ENCODE data around the gene CBFB. TPM values are rescaled to one million over a fixed set of nuclear protein-coding genes. Genes with fewer than 3 reads are reported as not detected.

The CBFB gene
- total and polyA plus RNA-seq, 5 donors from 2014 or later = 60.9 to 108 (median 83.6) TPM

DNA sequence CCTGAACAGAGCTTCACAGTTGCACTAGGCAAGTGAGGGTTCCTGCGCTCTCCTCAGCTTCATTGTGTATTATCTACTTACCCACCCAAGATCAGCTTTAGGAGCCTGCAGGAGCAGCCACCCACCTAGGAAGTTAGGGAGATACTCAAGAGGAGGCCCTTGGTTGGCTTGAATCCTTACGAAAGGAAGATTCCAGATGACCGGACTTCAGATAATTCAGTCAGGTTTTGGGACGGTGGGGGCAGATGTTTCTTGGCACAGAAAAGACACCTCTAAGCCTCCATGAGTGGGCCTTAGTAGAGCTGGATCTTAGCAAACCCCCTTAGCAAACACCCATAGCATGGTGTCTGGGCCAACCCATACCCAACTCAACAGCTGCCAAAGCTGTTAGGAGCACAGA, 2.4 kb upstream of the CBFB start:
- Mint-ChIP-seq H3K4me3 (peak overlapping the region in 1 of 4 donors; percentile 87), H3K9me3 (no peaks in the 10 kb centered on the region), H3K27ac (no peak overlapping the region), H3K27me3 (no peaks in the 10 kb centered on the region), H3K4me1 (peaks cover 5 to 31% (median 20%) of the 10 kb centered on the region in 4 donors), H3K36me3 (no peaks in the 10 kb centered on the region)
- ATAC-seq (ENCODE audit: low read depth in 2 of 2) (no peak), DNase-seq (no peak)
- no peaks in the 10 kb centered on the region for H3K9me3 ChIP-seq (ENCODE audit: control insufficient read depth in 2 of 2, low read length in 2 of 2)
- no peak overlapping the region for H3K4me3 ChIP-seq (ENCODE audit: low read depth, low read length)
- H3K27me3 ChIP-seq (ENCODE audit: control insufficient read depth, insufficient read depth, low read length) = no peaks in the 10 kb centered on the region
- H3K27ac ChIP-seq (ENCODE audit: insufficient read depth, low read length, poor library complexity, severe bottlenecking) = no peak overlapping the region
- no peaks in the 10 kb centered on the region for H3K36me3 ChIP-seq (ENCODE audit: control insufficient read depth, insufficient read depth, low read length)
- H3K4me1 ChIP-seq (ENCODE audit: control insufficient read depth, insufficient read depth, low read length, poor library complexity, severe bottlenecking) = peaks cover 24% of the 10 kb centered on the region

DNA sequence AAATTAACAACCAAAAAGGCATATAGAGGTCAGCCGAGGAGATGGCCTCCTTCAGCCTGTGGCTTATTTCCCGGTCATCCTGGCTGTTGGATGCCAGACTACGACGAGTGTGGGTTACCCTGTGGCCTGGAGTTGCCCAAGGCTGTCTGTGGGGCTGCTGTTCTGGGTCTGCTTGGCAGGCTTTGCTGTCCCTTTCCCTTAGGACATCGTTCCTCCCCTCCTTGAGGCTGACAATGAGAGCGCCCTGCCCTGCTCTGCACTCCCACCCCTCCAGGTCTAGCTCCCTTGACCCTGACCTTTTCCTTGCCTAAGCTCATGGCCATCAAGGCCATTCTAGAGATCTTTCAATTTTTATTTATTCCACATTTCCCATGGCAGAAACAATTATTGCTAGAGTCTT, 1.9 kb upstream of the CBFB start:
- Mint-ChIP-seq H3K27me3 (no peaks in the 10 kb centered on the region), H3K9me3 (no peaks in the 10 kb centered on the region), H3K4me3 (peak overlapping the region; percentile 26 to 87 (median 44)), H3K4me1 (peaks cover 5 to 35% (median 25%) of the 10 kb centered on the region in 4 donors), H3K36me3 (peaks cover 3% of the 10 kb centered on the region), H3K27ac (peak overlapping the region in 2 of 3 donors; percentile 37 to 78)
- H3K27ac ChIP-seq (ENCODE audit: insufficient read depth, low read length, poor library complexity, severe bottlenecking) = no peak overlapping the region
- no peaks in the 10 kb centered on the region for H3K36me3 ChIP-seq (ENCODE audit: control insufficient read depth, insufficient read depth, low read length)
- H3K4me3 ChIP-seq (ENCODE audit: low read depth, low read length) = no peak overlapping the region
- no peaks in the 10 kb centered on the region for H3K9me3 ChIP-seq (ENCODE audit: control insufficient read depth in 2 of 2, low read length in 2 of 2)
- H3K4me1 ChIP-seq (ENCODE audit: control insufficient read depth, insufficient read depth, low read length, poor library complexity, severe bottlenecking) = peaks cover 29% of the 10 kb centered on the region
- H3K27me3 ChIP-seq (ENCODE audit: control insufficient read depth, insufficient read depth, low read length) = no peaks in the 10 kb centered on the region
- no peak for DNase-seq
- no peak for ATAC-seq (ENCODE audit: low read depth in 2 of 2)

DNA sequence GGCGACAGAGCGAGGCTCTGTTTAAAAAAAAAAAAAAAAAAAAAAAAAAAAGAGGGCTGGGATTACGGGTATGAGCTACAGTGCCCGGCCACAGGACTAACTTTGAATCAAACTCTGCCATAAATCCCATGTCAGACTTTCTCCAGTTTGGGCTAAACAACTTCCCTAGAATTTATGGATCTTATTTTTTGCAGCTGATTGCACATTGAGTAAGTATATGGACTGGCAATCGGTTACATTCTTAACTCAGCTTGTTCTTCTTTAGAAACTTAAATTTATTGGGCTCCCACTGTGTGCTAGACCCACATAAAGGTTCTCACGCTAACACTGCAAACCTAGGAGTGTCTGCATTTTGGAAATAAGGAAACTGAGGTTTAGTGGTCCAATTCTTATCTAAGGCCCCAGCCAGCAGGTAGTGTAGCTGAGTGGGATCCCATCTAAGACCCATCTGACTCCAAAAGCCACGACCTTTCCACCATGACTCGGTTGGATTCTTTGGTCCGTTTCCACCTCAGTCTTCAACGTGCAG, 718 bp upstream of the CBFB start:
- peak overlapping the region; percentile 88 to 94 (median 90) for H3K4me3 Mint-ChIP-seq
- peaks cover 6% of the 10 kb centered on the region for H3K36me3 Mint-ChIP-seq
- Histone ChIP-seq H3K27ac (ENCODE audit: insufficient read depth, low read length, poor library complexity, severe bottlenecking) (peak overlapping the region; percentile 96), H3K4me3 (ENCODE audit: low read depth, low read length) (peak overlapping the region; percentile 83), H3K27me3 (ENCODE audit: control insufficient read depth, insufficient read depth, low read length) (no peaks in the 10 kb centered on the region), H3K9me3 (ENCODE audit: control insufficient read depth in 2 of 2, low read length in 2 of 2) (no peaks in the 10 kb centered on the region), H3K36me3 (ENCODE audit: control insufficient read depth, insufficient read depth, low read length) (no peaks in the 10 kb centered on the region), H3K4me1 (ENCODE audit: control insufficient read depth, insufficient read depth, low read length, poor library complexity, severe bottlenecking) (peaks cover 37% of the 10 kb centered on the region)
- H3K27me3 Mint-ChIP-seq = no peaks in the 10 kb centered on the region
- no peaks in the 10 kb centered on the region for H3K9me3 Mint-ChIP-seq
- DNase-seq (no peak), ATAC-seq (ENCODE audit: low read depth in 2 of 2) (no peak)
- peak overlapping the region; percentile 90 to 95 (median 90) for H3K27ac Mint-ChIP-seq
- peaks cover 0 to 47% (median 33%) of the 10 kb centered on the region in 4 donors for H3K4me1 Mint-ChIP-seq

DNA sequence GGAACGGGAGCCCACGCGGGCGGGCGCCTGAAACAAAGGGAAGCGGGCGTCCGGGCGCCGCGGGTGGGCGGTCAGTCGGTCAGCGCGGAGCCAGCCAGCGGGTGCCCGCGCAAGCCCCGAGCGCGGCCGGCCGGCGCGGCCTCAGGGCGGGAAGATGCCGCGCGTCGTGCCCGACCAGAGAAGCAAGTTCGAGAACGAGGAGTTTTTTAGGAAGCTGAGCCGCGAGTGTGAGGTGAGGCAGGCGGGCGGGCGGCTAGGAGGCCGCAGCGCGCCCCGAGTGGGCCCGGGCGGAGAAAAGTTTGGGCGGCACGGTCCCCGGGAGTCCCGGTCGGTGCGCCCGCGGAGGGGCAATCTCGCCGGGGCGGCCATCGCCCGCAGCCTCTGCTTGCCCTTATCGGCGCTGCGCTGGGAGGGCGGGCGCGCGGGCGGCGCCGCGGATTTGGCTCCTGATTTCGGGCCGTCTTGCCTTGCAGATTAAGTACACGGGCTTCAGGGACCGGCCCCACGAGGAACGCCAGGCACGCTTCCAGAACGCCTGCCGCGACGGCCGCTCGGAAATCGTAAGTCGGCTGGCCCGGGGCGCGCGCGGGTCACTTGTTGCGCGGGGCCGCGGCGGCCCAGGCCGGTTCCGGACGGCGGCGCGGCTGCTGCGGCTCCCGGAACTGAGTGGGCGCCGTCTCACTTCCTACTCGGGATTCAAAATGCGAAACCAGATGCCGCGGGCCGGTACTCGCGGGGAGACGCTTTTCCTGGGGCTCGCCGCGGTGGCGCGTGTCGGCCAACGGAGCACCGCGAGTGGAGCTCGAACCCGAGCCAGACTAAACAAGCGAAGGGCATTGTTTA, 526 bp downstream of the CBFB start:
- H3K9me3 Mint-ChIP-seq = no peaks in the 10 kb centered on the region
- DNase-seq = peak; percentile 46 to 71 (median 61)
- ATAC-seq (ENCODE audit: low read depth in 2 of 2) = peak; percentile 17 to 20
- peak overlapping the region; percentile 68 for H3K27ac ChIP-seq (ENCODE audit: insufficient read depth, low read length, poor library complexity, severe bottlenecking)
- H3K27me3 ChIP-seq (ENCODE audit: control insufficient read depth, insufficient read depth, low read length) = no peaks in the 10 kb centered on the region
- H3K4me3 Mint-ChIP-seq = peak overlapping the region; percentile 89 to 95 (median 94)
- H3K4me1 Mint-ChIP-seq = peaks cover 0 to 59% (median 40%) of the 10 kb centered on the region in 4 donors
- peak overlapping the region; percentile 56 to 88 (median 86) for H3K27ac Mint-ChIP-seq
- peaks cover 8% of the 10 kb centered on the region for H3K36me3 Mint-ChIP-seq
- H3K27me3 Mint-ChIP-seq = no peaks in the 10 kb centered on the region
- peak overlapping the region; percentile 86 for H3K4me3 ChIP-seq (ENCODE audit: low read depth, low read length)
- peaks cover 1% of the 10 kb centered on the region for H3K36me3 ChIP-seq (ENCODE audit: control insufficient read depth, insufficient read depth, low read length)
- H3K4me1 ChIP-seq (ENCODE audit: control insufficient read depth, insufficient read depth, low read length, poor library complexity, severe bottlenecking) = peaks cover 39% of the 10 kb centered on the region
- no peaks in the 10 kb centered on the region for H3K9me3 ChIP-seq (ENCODE audit: control insufficient read depth in 2 of 2, low read length in 2 of 2)

DNA sequence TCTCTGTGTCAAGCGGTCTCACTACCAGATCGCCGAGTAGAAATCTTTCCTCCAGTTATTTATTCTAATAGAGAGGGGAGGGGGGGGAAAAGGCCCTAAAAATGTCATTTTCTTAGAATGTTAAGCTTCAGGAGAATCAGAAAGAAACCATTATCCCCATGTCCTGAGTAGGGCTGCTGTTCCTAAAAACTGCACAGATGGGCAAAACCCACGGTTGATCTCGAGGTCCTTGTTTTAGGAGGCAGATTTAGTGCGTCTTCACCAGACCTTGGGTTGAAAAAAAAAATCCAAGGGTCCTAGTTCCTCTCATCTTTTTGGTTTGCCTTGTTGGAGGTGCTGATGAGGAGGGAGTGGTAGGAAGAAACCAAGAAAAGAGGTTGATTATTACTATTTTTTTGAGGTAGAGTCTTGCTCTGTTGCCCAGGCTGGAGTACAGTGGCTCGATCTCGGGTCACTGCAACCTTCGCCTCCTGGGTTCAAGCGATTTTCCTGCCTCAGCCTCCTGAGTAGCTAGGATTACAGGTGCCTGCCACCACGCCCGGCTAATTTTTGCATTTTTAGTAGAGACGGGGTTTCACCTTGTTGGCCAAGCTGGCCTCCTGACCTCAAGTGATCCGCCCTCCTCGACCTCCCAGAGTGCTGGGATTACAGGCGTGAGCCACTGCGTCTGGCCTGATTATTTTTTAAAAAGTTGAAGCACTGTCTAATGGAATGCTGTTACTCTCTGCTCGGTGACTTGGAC, 1.4 kb downstream of the CBFB start:
- H3K9me3 ChIP-seq (ENCODE audit: control insufficient read depth in 2 of 2, low read length in 2 of 2) = no peaks in the 10 kb centered on the region
- no peak for ATAC-seq (ENCODE audit: low read depth in 2 of 2)
- Mint-ChIP-seq H3K27me3 (no peaks in the 10 kb centered on the region), H3K4me3 (peak overlapping the region; percentile 89 to 95 (median 94)), H3K4me1 (peaks cover 2 to 63% (median 46%) of the 10 kb centered on the region in 4 donors), H3K36me3 (peaks cover 14% of the 10 kb centered on the region), H3K9me3 (no peaks in the 10 kb centered on the region), H3K27ac (peak overlapping the region; percentile 56 to 88 (median 86))
- DNase-seq = no peak
- H3K4me3 ChIP-seq (ENCODE audit: low read depth, low read length) = peak overlapping the region; percentile 86
- H3K4me1 ChIP-seq (ENCODE audit: control insufficient read depth, insufficient read depth, low read length, poor library complexity, severe bottlenecking) = peaks cover 48% of the 10 kb centered on the region
- H3K36me3 ChIP-seq (ENCODE audit: control insufficient read depth, insufficient read depth, low read length) = peaks cover 4% of the 10 kb centered on the region
- no peaks in the 10 kb centered on the region for H3K27me3 ChIP-seq (ENCODE audit: control insufficient read depth, insufficient read depth, low read length)
- H3K27ac ChIP-seq (ENCODE audit: insufficient read depth, low read length, poor library complexity, severe bottlenecking) = peak overlapping the region; percentile 68

DNA sequence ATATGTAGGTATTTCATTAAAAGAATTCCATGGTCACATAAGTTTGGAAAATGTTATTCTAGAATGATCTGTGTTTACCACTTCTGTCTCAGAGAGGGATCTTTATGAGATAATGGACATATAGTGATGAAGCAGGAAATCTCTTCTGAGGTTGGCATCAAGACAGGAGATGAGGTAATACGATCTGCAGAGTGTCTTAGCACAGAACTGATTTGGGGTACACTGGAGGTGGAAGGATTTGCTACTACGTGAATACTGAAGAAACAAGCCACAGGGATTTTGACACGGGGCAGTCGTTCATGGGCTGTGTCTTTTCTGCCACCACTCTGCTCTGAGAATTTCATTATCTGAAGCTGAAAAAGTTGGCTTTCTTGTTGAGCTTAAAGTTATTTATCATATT, 5.5 kb downstream of the CBFB start:
- Histone ChIP-seq H3K27me3 (ENCODE audit: control insufficient read depth, insufficient read depth, low read length) (no peaks in the 10 kb centered on the region), H3K36me3 (ENCODE audit: control insufficient read depth, insufficient read depth, low read length) (peaks cover 14% of the 10 kb centered on the region), H3K9me3 (ENCODE audit: control insufficient read depth in 2 of 2, low read length in 2 of 2) (no peaks in the 10 kb centered on the region), H3K27ac (ENCODE audit: insufficient read depth, low read length, poor library complexity, severe bottlenecking) (no peak overlapping the region), H3K4me3 (ENCODE audit: low read depth, low read length) (peak overlapping the region; percentile 19), H3K4me1 (ENCODE audit: control insufficient read depth, insufficient read depth, low read length, poor library complexity, severe bottlenecking) (peaks cover 51% of the 10 kb centered on the region)
- ATAC-seq (ENCODE audit: low read depth in 2 of 2) (no peak), DNase-seq (no peak)
- Mint-ChIP-seq H3K36me3 (peaks cover 22% of the 10 kb centered on the region), H3K4me1 (peaks cover 8 to 74% (median 59%) of the 10 kb centered on the region in 4 donors), H3K27me3 (no peaks in the 10 kb centered on the region), H3K27ac (peak overlapping the region in 1 of 3 donors; percentile 80), H3K9me3 (no peaks in the 10 kb centered on the region), H3K4me3 (peak overlapping the region in 3 of 4 donors; percentile 0 to 26 (median 22))

DNA sequence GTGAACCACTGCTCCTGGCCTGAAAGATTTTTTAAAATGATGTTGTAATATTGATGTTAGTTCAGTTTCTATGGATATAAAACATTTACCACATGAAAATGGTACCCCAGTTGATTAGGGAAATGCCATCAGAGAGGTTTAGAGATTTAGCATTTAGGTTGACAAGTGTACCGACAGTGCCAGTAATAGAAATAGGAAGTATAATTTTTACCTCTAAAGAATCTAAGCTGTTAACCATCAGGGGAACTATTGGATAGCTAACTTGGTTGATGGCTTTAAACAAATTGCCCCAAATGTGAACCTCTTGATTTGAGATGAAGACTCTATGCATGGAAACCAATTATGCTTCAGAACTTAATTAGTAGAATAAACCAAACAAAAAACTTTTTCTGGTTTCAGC, 6.4 kb downstream of the CBFB start:
- DNase-seq = no peak
- ATAC-seq (ENCODE audit: low read depth in 2 of 2) = no peak
- Histone ChIP-seq H3K4me1 (ENCODE audit: control insufficient read depth, insufficient read depth, low read length, poor library complexity, severe bottlenecking) (peaks cover 47% of the 10 kb centered on the region), H3K27ac (ENCODE audit: insufficient read depth, low read length, poor library complexity, severe bottlenecking) (no peak overlapping the region), H3K27me3 (ENCODE audit: control insufficient read depth, insufficient read depth, low read length) (no peaks in the 10 kb centered on the region), H3K9me3 (ENCODE audit: control insufficient read depth in 2 of 2, low read length in 2 of 2) (no peaks in the 10 kb centered on the region), H3K4me3 (ENCODE audit: low read depth, low read length) (peak overlapping the region; percentile 26), H3K36me3 (ENCODE audit: control insufficient read depth, insufficient read depth, low read length) (peaks cover 23% of the 10 kb centered on the region)
- Mint-ChIP-seq H3K4me3 (peak overlapping the region in 2 of 4 donors; percentile 26 to 40), H3K27me3 (no peaks in the 10 kb centered on the region), H3K4me1 (peaks cover 17 to 77% (median 60%) of the 10 kb centered on the region in 4 donors), H3K27ac (no peak overlapping the region), H3K36me3 (peaks cover 30% of the 10 kb centered on the region), H3K9me3 (no peaks in the 10 kb centered on the region)

All from CD4-positive, CD25-positive, alpha-beta regulatory T cell (primary cell).